Esophagus muscularis mucosa (tissue), 3 donors: ENCODE results near the gene SLC2A6.

Source experiments
- POLR2A ChIP-seq: fragments of 450-650 bp; IDR thresholded peaks from one replicate; pipeline ENCODE4 v1.6.1; 2017; ENCODE audit warnings: antibody characterized with exemption, moderate library complexity, mild to moderate bottlenecking, low read depth
- POLR2AphosphoS5 ChIP-seq, 2 donors: sonication (generic); formaldehyde crosslinking; IDR thresholded peaks; one replicate each; pipeline ENCODE4 v1.6.1; 2017; ENCODE audit warnings: antibody characterized with exemption in 2 of 2
- TF ChIP-seq, protein P1 (sequence below), 3 experiments: fragments of 200-600 bp in 2 of 3; fragments of 450-650 bp in 1 of 3; sonication (generic) in 2 of 3; IDR thresholded peaks; one replicate each; pipeline ENCODE4 v1.5.1; 2017 to 2019; ENCODE audit warnings: antibody characterized with exemption in 3 of 3, mild to moderate bottlenecking in 2 of 3, moderate library complexity in 1 of 3

GRCh38 chr9:133467101-133467500 lies 11.8 kb downstream of the SLC2A6 start:
- no peak for TF ChIP-seq POLR2AphosphoS5 (IDR thresholded peaks at IDR 0.05)
- TF ChIP-seq POLR2A, result no peak
- TF ChIP-seq, protein P1, sequence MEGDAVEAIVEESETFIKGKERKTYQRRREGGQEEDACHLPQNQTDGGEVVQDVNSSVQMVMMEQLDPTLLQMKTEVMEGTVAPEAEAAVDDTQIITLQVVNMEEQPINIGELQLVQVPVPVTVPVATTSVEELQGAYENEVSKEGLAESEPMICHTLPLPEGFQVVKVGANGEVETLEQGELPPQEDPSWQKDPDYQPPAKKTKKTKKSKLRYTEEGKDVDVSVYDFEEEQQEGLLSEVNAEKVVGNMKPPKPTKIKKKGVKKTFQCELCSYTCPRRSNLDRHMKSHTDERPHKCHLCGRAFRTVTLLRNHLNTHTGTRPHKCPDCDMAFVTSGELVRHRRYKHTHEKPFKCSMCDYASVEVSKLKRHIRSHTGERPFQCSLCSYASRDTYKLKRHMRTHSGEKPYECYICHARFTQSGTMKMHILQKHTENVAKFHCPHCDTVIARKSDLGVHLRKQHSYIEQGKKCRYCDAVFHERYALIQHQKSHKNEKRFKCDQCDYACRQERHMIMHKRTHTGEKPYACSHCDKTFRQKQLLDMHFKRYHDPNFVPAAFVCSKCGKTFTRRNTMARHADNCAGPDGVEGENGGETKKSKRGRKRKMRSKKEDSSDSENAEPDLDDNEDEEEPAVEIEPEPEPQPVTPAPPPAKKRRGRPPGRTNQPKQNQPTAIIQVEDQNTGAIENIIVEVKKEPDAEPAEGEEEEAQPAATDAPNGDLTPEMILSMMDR (IDR thresholded peaks at IDR 0.05), result no peak
